Body of pancreas (tissue), 4 donors: Measurements from ENCODE around the gene ZNF705A. TPM values are rescaled to one million over a fixed set of nuclear protein-coding genes. Genes with fewer than 3 reads are reported as not detected.
"Not testable (repeated sequence)": the region's sequence is repeated elsewhere in the genome, so short reads cannot be mapped to it uniquely, and the experiment has no call there.

Experiments used
- ATAC-seq: fragments of 150-250 bp; one replicate; pipeline ENCODE4 v1.9.1; 2016
- DNase-seq, 4 donors: peaks; one replicate each; pipeline ENCODE4 v3.0.0-alpha.2; 2019
- H3K27ac ChIP-seq, 4 donors: fragments of 200-600 bp; sonication (generic); 1 replicate in 3 of 4; 2 replicates in 1 of 4; pipeline versions ENCODE4 v1.5.1 to v1.6.1; 2016 to 2019; ENCODE audit warnings: mild to moderate bottlenecking in 1 of 4, mixed read lengths in 1 of 4, moderate library complexity in 1 of 4
- H3K27me3 ChIP-seq, 2 donors: fragments of 200-600 bp; sonication (generic); one replicate each; pipeline ENCODE4 v1.6.0; 2016; ENCODE audit warnings: mild to moderate bottlenecking in 1 of 2
- H3K36me3 ChIP-seq, 2 donors: fragments of 200-600 bp; sonication (generic); replicated peaks in 1 of 2; 2 replicates each; pipeline ENCODE4 v1.5.1; 2016; ENCODE audit warnings: low read depth in 2 of 2; ENCODE audit not compliant: insufficient read depth in 1 of 2
- H3K4me1 ChIP-seq: fragments of 200-600 bp; sonication (generic); one replicate; pipeline ENCODE4 v1.6.0; 2016
- H3K4me3 ChIP-seq, 2 donors: fragments of 200-600 bp; sonication (generic); 1 replicate in 1 of 2; 2 replicates in 1 of 2; pipeline ENCODE4 v1.5.1; 2016 to 2019
- H3K9me3 ChIP-seq, 3 donors: fragments of 200-600 bp; sonication (generic); 1 replicate in 2 of 3; 2 replicates in 1 of 3; pipeline ENCODE4 v1.5.1; 2016
- POLR2A ChIP-seq, 3 donors: fragments of 450-650 bp; IDR thresholded peaks; one replicate each; pipeline ENCODE4 v1.6.1; 2016; ENCODE audit warnings: antibody characterized with exemption in 3 of 3, mild to moderate bottlenecking in 2 of 3
- WGBS, 2 donors: methylation state at CpG; one replicate each; pipeline ENCODE4 v1.1.5; 2017; 5-methylcytosine and 5-hydroxymethylcytosine counted together
- intact Hi-C: fragments of 100-400 bp; cut with DNase I; formaldehyde crosslinking; loops from one replicate; pipeline ENCODE4 v1.15.1; 2023
- total RNA-seq, 2 donors: library from RNA; depleted of rRNA; stranded (reverse); fragments of >200 nt; gene quantifications; one replicate each; pipeline ENCODE4 v1.1.0, GENCODE V29; 2016
- TF ChIP-seq, protein P1 (sequence below), 7 experiments: fragments of 450-650 bp in 4 of 7; fragments of 200-600 bp in 3 of 7; sonication (generic) in 3 of 7; IDR thresholded peaks; one replicate each; pipeline ENCODE4 v1.5.1; 2016 to 2019; ENCODE audit warnings: antibody characterized with exemption in 7 of 7

ZNF705A gene
- total RNA-seq, 2 donors from 2014 or later = not detected

DNA sequence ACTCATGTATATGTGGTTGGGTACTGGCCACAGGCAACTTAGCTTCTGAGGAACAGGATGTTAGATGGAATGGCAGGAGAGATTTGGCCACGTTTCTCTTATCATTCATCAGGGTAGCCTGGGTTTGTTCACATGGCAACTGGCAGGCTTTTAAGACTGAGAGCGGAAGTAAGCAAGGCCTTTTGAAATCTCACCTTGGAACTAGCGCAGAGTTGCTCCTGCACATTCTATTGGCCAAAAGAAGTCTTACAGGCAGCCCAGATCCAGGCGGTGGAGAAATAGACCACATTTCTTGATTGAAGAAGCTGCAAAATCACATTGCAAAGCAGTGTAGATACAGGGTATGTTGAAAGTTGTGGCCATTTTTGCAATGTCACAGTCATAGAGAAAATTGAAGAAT, 29.7 kb upstream of the ZNF705A start:
- no peaks in the 10 kb centered on the region for H3K4me1 ChIP-seq
- no peak for ATAC-seq
- intact Hi-C loops = no loop called here
- no peaks in the 10 kb centered on the region for H3K9me3 ChIP-seq
- H3K36me3 ChIP-seq = no peaks in the 10 kb centered on the region
- TF ChIP-seq POLR2A (IDR thresholded peaks at IDR 0.05) = no peak
- TF ChIP-seq, protein P1, sequence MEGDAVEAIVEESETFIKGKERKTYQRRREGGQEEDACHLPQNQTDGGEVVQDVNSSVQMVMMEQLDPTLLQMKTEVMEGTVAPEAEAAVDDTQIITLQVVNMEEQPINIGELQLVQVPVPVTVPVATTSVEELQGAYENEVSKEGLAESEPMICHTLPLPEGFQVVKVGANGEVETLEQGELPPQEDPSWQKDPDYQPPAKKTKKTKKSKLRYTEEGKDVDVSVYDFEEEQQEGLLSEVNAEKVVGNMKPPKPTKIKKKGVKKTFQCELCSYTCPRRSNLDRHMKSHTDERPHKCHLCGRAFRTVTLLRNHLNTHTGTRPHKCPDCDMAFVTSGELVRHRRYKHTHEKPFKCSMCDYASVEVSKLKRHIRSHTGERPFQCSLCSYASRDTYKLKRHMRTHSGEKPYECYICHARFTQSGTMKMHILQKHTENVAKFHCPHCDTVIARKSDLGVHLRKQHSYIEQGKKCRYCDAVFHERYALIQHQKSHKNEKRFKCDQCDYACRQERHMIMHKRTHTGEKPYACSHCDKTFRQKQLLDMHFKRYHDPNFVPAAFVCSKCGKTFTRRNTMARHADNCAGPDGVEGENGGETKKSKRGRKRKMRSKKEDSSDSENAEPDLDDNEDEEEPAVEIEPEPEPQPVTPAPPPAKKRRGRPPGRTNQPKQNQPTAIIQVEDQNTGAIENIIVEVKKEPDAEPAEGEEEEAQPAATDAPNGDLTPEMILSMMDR (IDR thresholded peaks at IDR 0.05) = no peak
- H3K27ac ChIP-seq = no peak overlapping the region
- no peak for DNase-seq
- H3K4me3 ChIP-seq = no peak overlapping the region
- WGBS, 2 donors = 61 to 80% methylated on average over 4 of the region's 4 CpGs
- no peaks in the 10 kb centered on the region for H3K27me3 ChIP-seq

DNA sequence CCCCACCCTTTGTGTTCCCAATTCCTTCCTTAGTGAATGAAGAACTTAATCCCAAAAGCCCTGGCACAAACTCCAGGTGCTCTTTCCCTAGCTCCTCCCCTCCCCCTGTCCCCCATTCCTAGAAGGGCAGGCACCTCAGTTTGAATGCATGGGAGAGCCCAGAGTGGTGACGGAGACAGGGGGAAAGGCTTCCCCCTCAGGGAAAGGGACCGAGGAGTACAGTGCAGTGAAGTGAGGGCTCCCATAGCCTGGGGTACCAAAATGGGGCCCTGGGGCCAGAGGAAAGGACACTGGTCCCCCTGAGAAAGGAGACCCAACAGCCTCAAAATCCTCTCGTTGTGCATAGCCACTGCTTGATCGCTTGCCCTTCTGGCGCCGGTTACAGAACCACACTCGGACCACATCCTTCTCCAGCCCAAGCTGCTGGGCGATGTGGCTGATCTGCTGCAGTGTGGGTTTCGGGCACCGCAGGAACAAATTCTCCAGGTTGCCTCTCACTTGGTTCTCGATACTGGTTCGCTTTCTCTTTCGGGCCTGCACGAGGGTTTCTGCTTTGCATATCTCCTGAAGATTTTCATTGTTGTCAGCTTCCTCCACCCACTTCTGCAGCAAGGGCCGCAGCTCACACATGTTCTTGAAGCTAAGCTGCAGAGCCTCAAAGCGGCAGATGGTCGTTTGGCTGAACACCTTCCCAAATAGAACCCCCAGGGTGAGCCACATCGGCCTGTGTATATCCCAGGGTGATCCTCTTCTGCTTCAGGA, 23.0 kb upstream of the ZNF705A start:
- ATAC-seq, H3K36me3 ChIP-seq, H3K4me3 ChIP-seq, H3K27ac ChIP-seq, DNase-seq, H3K27me3 ChIP-seq, H3K4me1 ChIP-seq, intact Hi-C loops, H3K9me3 ChIP-seq: not testable (repeated sequence)
- 82 to 93% methylated on average over 13 to 17 of the region's 18 CpGs for WGBS, 2 donors

DNA sequence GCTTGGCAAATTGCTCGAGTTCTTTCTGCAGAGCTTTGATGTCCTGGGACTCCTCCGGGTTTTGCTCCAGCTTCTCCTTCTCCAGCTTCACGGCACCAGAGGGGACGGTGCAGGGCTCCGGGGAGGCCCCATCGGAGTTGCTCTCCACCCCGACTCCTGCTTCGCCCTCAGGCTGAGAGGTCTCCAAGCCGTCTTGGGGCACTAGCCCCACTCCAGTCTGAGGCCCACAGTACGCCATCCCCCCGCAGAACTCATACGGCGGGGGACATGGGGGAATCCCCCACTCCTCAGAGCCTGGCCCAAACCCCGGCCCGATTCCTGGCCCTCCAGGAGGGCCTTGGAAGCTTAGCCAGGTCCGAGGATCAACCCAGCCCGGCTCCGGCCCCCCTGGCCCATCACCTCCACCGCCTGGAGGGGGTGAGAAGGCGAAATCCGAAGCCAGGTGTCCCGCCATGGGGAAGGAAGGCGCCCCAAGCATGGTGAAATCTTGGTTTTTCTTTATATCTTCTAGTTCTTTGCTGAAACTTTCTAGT, 22.4 kb upstream of the ZNF705A start:
- H3K9me3 ChIP-seq, H3K4me1 ChIP-seq, H3K27me3 ChIP-seq, H3K4me3 ChIP-seq, DNase-seq, H3K27ac ChIP-seq, intact Hi-C loops, ATAC-seq, H3K36me3 ChIP-seq: not testable (repeated sequence)
- 93 to 96% methylated on average over 15 to 23 of the region's 23 CpGs for WGBS, 2 donors

DNA sequence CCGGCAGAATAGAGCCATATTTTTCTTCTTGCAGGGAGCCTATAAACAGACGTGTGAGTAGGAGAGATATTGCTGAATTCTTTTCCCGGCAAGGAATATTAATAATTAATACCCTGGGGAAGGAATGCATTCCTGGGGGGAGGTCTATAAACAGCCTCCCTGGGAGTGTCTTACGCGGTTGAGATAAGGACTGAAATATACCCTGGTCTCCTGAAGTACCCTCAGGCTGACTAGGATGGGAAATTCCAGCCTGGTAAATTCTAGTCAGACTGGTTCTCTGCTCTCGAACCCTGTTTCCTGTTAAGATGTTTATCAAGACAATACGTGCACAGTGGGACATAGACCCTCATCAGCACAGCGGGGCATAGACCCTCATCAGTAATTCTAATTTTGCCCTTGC, 15.2 kb upstream of the ZNF705A start:
- ATAC-seq, H3K9me3 ChIP-seq, H3K4me3 ChIP-seq, H3K36me3 ChIP-seq, DNase-seq, H3K27me3 ChIP-seq, intact Hi-C loops, H3K27ac ChIP-seq, H3K4me1 ChIP-seq: not testable (repeated sequence)
- 72 to 75% methylated on average over 8 of the region's 8 CpGs for WGBS, 2 donors

DNA sequence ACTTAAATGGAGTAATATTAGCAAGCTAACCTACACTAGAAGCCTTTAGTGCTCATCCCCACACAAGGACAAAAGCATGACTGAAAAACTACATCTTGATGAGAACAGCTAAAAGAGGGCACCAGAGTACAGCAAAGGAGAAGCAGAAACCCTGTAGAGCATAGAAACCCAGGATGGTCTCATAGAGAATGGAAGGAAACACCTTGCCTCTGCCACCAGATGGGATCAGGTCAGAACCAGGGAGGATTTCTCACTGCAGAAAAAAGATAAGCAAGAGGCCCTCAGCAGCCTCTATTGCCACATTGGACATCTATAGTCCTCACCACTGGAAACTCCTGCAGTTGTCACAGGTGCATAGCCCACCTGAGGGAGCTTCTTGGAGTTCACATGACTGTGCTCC, 13.6 kb upstream of the ZNF705A start:
- DNase-seq = no peak
- TF ChIP-seq POLR2A (IDR thresholded peaks at IDR 0.05) = no peak
- TF ChIP-seq, protein P1 (IDR thresholded peaks at IDR 0.05) = no peak
- no peak for ATAC-seq

DNA sequence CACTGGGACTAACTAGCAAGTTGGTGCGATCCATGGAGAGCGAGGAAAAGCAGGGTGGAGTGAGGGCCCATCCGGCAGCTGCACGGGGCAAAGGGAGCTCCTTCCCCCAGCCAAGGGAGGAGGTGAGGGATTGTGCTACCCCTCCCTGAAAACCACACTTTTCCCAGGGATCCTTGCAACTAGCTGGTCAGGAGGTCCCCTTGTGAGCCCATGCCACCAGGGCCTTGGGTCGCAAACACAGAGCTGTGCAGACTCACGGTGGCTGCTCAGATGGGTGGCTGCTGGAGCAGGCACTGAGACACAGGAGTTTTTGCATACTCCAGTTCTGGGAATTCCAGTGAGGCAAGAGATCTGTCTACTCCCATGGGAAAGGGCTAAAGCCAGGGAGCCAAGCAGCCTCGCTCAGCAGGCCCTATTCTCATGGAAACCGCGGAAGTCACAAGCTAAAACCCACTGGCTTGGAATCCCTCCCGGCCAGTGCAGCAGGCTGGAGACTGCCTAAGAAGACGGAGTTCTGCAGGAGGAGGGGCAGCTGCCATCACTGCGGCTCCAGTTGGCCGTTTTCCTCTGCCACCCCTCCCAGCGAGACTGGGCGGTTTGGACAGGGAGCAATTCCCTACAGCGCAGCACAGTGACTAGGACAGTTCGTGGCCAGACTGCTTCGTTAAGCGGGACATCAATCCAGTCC, 10.9 kb upstream of the ZNF705A start:
- no peak overlapping the region for H3K27ac ChIP-seq

More for the DNA sequence above, 13.6 kb upstream of the ZNF705A start:
- intact Hi-C loops = no loop called here
- no peaks in the 10 kb centered on the region for H3K9me3 ChIP-seq
- no peaks in the 10 kb centered on the region for H3K4me1 ChIP-seq
- no peak overlapping the region for H3K4me3 ChIP-seq
- no peaks in the 10 kb centered on the region for H3K36me3 ChIP-seq
- no peaks in the 10 kb centered on the region for H3K27me3 ChIP-seq
- no peak overlapping the region for H3K27ac ChIP-seq

More for the DNA sequence above, 10.9 kb upstream of the ZNF705A start:
- DNase-seq (peak; percentile 18 to 47 (median 26)), ATAC-seq (peak; percentile 63)
- no peaks in the 10 kb centered on the region for H3K27me3 ChIP-seq
- no peaks in the 10 kb centered on the region for H3K9me3 ChIP-seq
- no peaks in the 10 kb centered on the region for H3K36me3 ChIP-seq
- H3K4me3 ChIP-seq = no peak overlapping the region
- no peaks in the 10 kb centered on the region for H3K4me1 ChIP-seq
- WGBS, 2 donors = 50 to 97% methylated on average over 4 to 19 of the region's 19 CpGs
- intact Hi-C loops = no loop called here
- no peak for TF ChIP-seq POLR2A (IDR thresholded peaks at IDR 0.05)
- TF ChIP-seq, protein P1 (IDR thresholded peaks at IDR 0.05) = no peak
